Stimulated activated naive B cell treated with anti-CD40 and anti-IgM and Interleukin-4, amounts not matched to agents 10 μg/mL and 1 μg/mL and 100 μg/mL, for 72 hours (primary cell): ENCODE results near the gene RITA1.

Experiments
- ATAC-seq, 2 donors: fragments of 150-1000 bp; cut with Tn5 transposase; replicated peaks; 2 replicates each; pipeline ENCODE4 v1.10.0; 2021; ENCODE audit warnings: moderate library complexity in 1 of 2
- DNase-seq: peaks from one replicate; pipeline ENCODE4 v3.0.0; 2021
- H3K27ac Mint-ChIP-seq: one replicate; pipeline ENCODE4 v1.8.0; 2022; ENCODE audit warnings: mild to moderate bottlenecking, mixed read lengths
- H3K27me3 Mint-ChIP-seq, 2 donors: one replicate each; pipeline ENCODE4 v1.8.0; 2022; ENCODE audit warnings: mixed read lengths in 2 of 2
- H3K36me3 Mint-ChIP-seq, 2 donors: one replicate each; pipeline ENCODE4 v1.8.0; 2022; ENCODE audit warnings: mixed read lengths in 2 of 2, mild to moderate bottlenecking in 1 of 2
- H3K4me1 Mint-ChIP-seq, 2 donors: one replicate each; pipeline ENCODE4 v1.8.0; 2022; ENCODE audit warnings: mixed read lengths in 2 of 2, mild to moderate bottlenecking in 1 of 2
- H3K4me3 Mint-ChIP-seq, 2 donors: one replicate each; pipeline ENCODE4 v1.8.0; 2022; ENCODE audit warnings: mild to moderate bottlenecking in 2 of 2, mixed read lengths in 2 of 2, moderate library complexity in 1 of 2
- H3K9me3 Mint-ChIP-seq, 2 donors: one replicate each; pipeline ENCODE4 v1.8.0; 2022; ENCODE audit warnings: mixed read lengths in 2 of 2, mild to moderate bottlenecking in 1 of 2

Gene RITA1

GRCh38 chr12:113145720-113146551 lies 39.6 kb upstream of the RITA1 start:
- DNase-seq (no peak), ATAC-seq (no peak)
- H3K27ac Mint-ChIP-seq = no peak overlapping the region
- H3K36me3 Mint-ChIP-seq = peaks cover 0 to 4% of the 10 kb centered on the region in 2 donors
- no peak overlapping the region for H3K4me3 Mint-ChIP-seq
- H3K9me3 Mint-ChIP-seq = peaks cover 0 to 4% of the 10 kb centered on the region in 2 donors
- H3K27me3 Mint-ChIP-seq = no peaks in the 10 kb centered on the region
- peaks cover 22 to 43% of the 10 kb centered on the region in 2 donors for H3K4me1 Mint-ChIP-seq

- H3K27me3 Mint-ChIP-seq = peaks cover under 1 to 2% of the 10 kb centered on the region in 2 donors
- H3K36me3 Mint-ChIP-seq = peaks cover 0 to 4% of the 10 kb centered on the region in 2 donors
- ATAC-seq (no peak), DNase-seq (no peak)
- H3K9me3 Mint-ChIP-seq = peaks cover 0 to 4% of the 10 kb centered on the region in 2 donors
- H3K4me1 Mint-ChIP-seq = peaks cover 22 to 36% of the 10 kb centered on the region in 2 donors
- no peak overlapping the region for H3K4me3 Mint-ChIP-seq
- H3K27ac Mint-ChIP-seq = no peak overlapping the region
Observed at GRCh38 chr12:113146999-113147398, 38.5 kb upstream of the RITA1 start.

- peaks cover 6 to 7% of the 10 kb centered on the region in 2 donors for H3K27me3 Mint-ChIP-seq
- ATAC-seq = no peak
- peaks cover 0 to 4% of the 10 kb centered on the region in 2 donors for H3K9me3 Mint-ChIP-seq
- DNase-seq = no peak
- H3K27ac Mint-ChIP-seq = peak within 1 kb of the TSS; percentile 77
- H3K4me1 Mint-ChIP-seq = peaks cover 23 to 43% of the 10 kb centered on the region in 2 donors
- peaks cover 2 to 4% of the 10 kb centered on the region in 2 donors for H3K36me3 Mint-ChIP-seq
- no peak within 1 kb of the TSS for H3K4me3 Mint-ChIP-seq
Observed at GRCh38 chr12:113149361-113150150, 36.0 kb upstream of the RITA1 start, which contains the start of gene CFAP73. Gene CFAP73, plus strand, starts transcription at chr12:113149724. Its CDS starts 134 bp downstream, at chr12:113149858.

GRCh38 chr12:113151655-113152054 lies 33.9 kb upstream of the RITA1 start:
- H3K9me3 Mint-ChIP-seq = peaks cover 0 to 4% of the 10 kb centered on the region in 2 donors
- no peak for ATAC-seq
- DNase-seq = no peak
- H3K36me3 Mint-ChIP-seq = peaks cover 6 to 7% of the 10 kb centered on the region in 2 donors
- peak overlapping the region; percentile 85 to 88 for H3K4me3 Mint-ChIP-seq
- H3K27me3 Mint-ChIP-seq = peaks cover 6 to 7% of the 10 kb centered on the region in 2 donors
- H3K27ac Mint-ChIP-seq = peak overlapping the region; percentile 90
- H3K4me1 Mint-ChIP-seq = peaks cover 21 to 53% of the 10 kb centered on the region in 2 donors

GRCh38 chr12:113152196-113152834 lies 33.2 kb upstream of the RITA1 start:
- no peak for DNase-seq
- Mint-ChIP-seq H3K36me3 (peaks cover 11 to 12% of the 10 kb centered on the region in 2 donors), H3K27me3 (peaks cover 6 to 7% of the 10 kb centered on the region in 2 donors), H3K4me3 (peak overlapping the region; percentile 85 to 88), H3K27ac (peak overlapping the region; percentile 90), H3K9me3 (peaks cover 0 to 2% of the 10 kb centered on the region in 2 donors), H3K4me1 (peaks cover 24 to 59% of the 10 kb centered on the region in 2 donors)
- no peak for ATAC-seq

- Mint-ChIP-seq H3K4me3 (peak overlapping the region; percentile 85 to 88), H3K4me1 (peaks cover 30 to 65% of the 10 kb centered on the region in 2 donors), H3K36me3 (peaks cover 16 to 19% of the 10 kb centered on the region in 2 donors), H3K27me3 (peaks cover 6 to 7% of the 10 kb centered on the region in 2 donors), H3K27ac (peak overlapping the region; percentile 90), H3K9me3 (no peaks in the 10 kb centered on the region)
- peak; percentile 85 for ATAC-seq
- peak; percentile 71 for DNase-seq
Observed at GRCh38 chr12:113152835-113153814, 32.4 kb upstream of the RITA1 start.

GRCh38 chr12:113154351-113154973 lies 31.1 kb upstream of the RITA1 start:
- Mint-ChIP-seq H3K4me3 (peak overlapping the region; percentile 85 to 88), H3K36me3 (peaks cover 26 to 30% of the 10 kb centered on the region in 2 donors), H3K27me3 (peaks cover 6 to 7% of the 10 kb centered on the region in 2 donors), H3K4me1 (peaks cover 35 to 71% of the 10 kb centered on the region in 2 donors), H3K27ac (no peak overlapping the region), H3K9me3 (no peaks in the 10 kb centered on the region)
- peak; percentile 15 to 30 for ATAC-seq
- no peak for DNase-seq

GRCh38 chr12:113155060-113155459 lies 30.5 kb upstream of the RITA1 start:
- Mint-ChIP-seq H3K27ac (no peak overlapping the region), H3K36me3 (peaks cover 32 to 36% of the 10 kb centered on the region in 2 donors), H3K27me3 (peaks cover 6 to 7% of the 10 kb centered on the region in 2 donors), H3K9me3 (no peaks in the 10 kb centered on the region), H3K4me1 (peaks cover 35 to 66% of the 10 kb centered on the region in 2 donors), H3K4me3 (peak overlapping the region in 1 of 2 donors; percentile 85)
- DNase-seq (no peak), ATAC-seq (no peak)

- ATAC-seq (no peak), DNase-seq (no peak)
- Mint-ChIP-seq H3K27me3 (peaks cover 6 to 7% of the 10 kb centered on the region in 2 donors), H3K36me3 (peaks cover 37 to 40% of the 10 kb centered on the region in 2 donors), H3K9me3 (no peaks in the 10 kb centered on the region), H3K4me3 (peak overlapping the region in 1 of 2 donors; percentile 16), H3K27ac (no peak overlapping the region), H3K4me1 (peaks cover 31 to 66% of the 10 kb centered on the region in 2 donors)
Observed at GRCh38 chr12:113155646-113156045, 29.9 kb upstream of the RITA1 start.

- H3K36me3 Mint-ChIP-seq = peaks cover 51 to 54% of the 10 kb centered on the region in 2 donors
- DNase-seq (no peak), ATAC-seq (no peak)
- H3K4me3 Mint-ChIP-seq = no peak overlapping the region
- H3K4me1 Mint-ChIP-seq = peaks cover 32 to 73% of the 10 kb centered on the region in 2 donors
- H3K27ac Mint-ChIP-seq = peak overlapping the region; percentile 53
- H3K9me3 Mint-ChIP-seq = no peaks in the 10 kb centered on the region
- peaks cover 1 to 2% of the 10 kb centered on the region in 2 donors for H3K27me3 Mint-ChIP-seq
Observed at GRCh38 chr12:113157218-113157859, 28.2 kb upstream of the RITA1 start.

- no peaks in the 10 kb centered on the region for H3K9me3 Mint-ChIP-seq
- peaks cover 31 to 72% of the 10 kb centered on the region in 2 donors for H3K4me1 Mint-ChIP-seq
- H3K36me3 Mint-ChIP-seq = peaks cover 64 to 65% of the 10 kb centered on the region in 2 donors
- DNase-seq = no peak
- no peak for ATAC-seq
- H3K27ac Mint-ChIP-seq = no peak overlapping the region
- H3K27me3 Mint-ChIP-seq = no peaks in the 10 kb centered on the region
- no peak overlapping the region for H3K4me3 Mint-ChIP-seq
Observed at GRCh38 chr12:113158439-113159203, 26.9 kb upstream of the RITA1 start.

- H3K27ac Mint-ChIP-seq = no peak overlapping the region
- H3K27me3 Mint-ChIP-seq = no peaks in the 10 kb centered on the region
- ATAC-seq = no peak
- no peak overlapping the region for H3K4me3 Mint-ChIP-seq
- H3K4me1 Mint-ChIP-seq = peaks cover 26 to 61% of the 10 kb centered on the region in 2 donors
- DNase-seq = no peak
- H3K36me3 Mint-ChIP-seq = peaks cover 69 to 76% of the 10 kb centered on the region in 2 donors
- no peaks in the 10 kb centered on the region for H3K9me3 Mint-ChIP-seq
Observed at GRCh38 chr12:113159937-113160336, 25.6 kb upstream of the RITA1 start.
